Natural killer cell (primary cell): Measurements from ENCODE around the gene TMEM121B. TPM values are rescaled to one million over a fixed set of nuclear protein-coding genes. Genes with fewer than 3 reads are reported as not detected.
A peak's percentile ranks its signal among the peaks of the same experiment; 100 is the strongest.

Experiments used
- ATAC-seq, 3 donors: fragments of 150-1000 bp in 2 of 3; fragments of 200-7000 bp in 1 of 3; cut with Tn5 transposase; 1 replicate in 1 of 3; 2 replicates in 2 of 3; pipeline ENCODE4 v1.10.0; 2021; ENCODE audit warnings: mild to moderate bottlenecking in 2 of 3, moderate library complexity in 2 of 3
- DNase-seq, 2 donors: peaks; one replicate each; pipeline versions ENCODE4 v3.0.0 to v3.0.0-alpha.2; 2013 to 2021; ENCODE audit warnings: mixed read lengths in 1 of 2
- H3K27ac ChIP-seq: one replicate; pipeline ENCODE4 v1.5.1; 2013; ENCODE audit warnings: mild to moderate bottlenecking, low read length
- H3K27me3 ChIP-seq: one replicate; pipeline ENCODE4 v1.6.1; 2013; ENCODE audit warnings: low read length; ENCODE audit not compliant: control insufficient read depth, insufficient read depth
- H3K36me3 ChIP-seq: one replicate; pipeline ENCODE4 v1.6.1; 2013; ENCODE audit warnings: low read length; ENCODE audit not compliant: control insufficient read depth, insufficient read depth
- H3K4me1 ChIP-seq: one replicate; pipeline ENCODE4 v1.6.1; 2013; ENCODE audit warnings: low read length; ENCODE audit not compliant: control insufficient read depth, insufficient read depth
- H3K4me3 ChIP-seq: one replicate; pipeline ENCODE4 v1.5.1; 2013; ENCODE audit warnings: low read length
- H3K9me3 ChIP-seq: one replicate; pipeline ENCODE4 v1.6.1; 2013; ENCODE audit warnings: low read length; ENCODE audit not compliant: control insufficient read depth, insufficient read depth
- H3K27ac Mint-ChIP-seq, 2 donors: one replicate each; pipeline ENCODE4 v1.8.0; 2022; ENCODE audit warnings: mild to moderate bottlenecking in 2 of 2, mixed read lengths in 2 of 2, moderate library complexity in 1 of 2
- H3K27me3 Mint-ChIP-seq, 2 donors: one replicate each; pipeline ENCODE4 v1.8.0; 2022; ENCODE audit warnings: low read depth in 2 of 2, mixed read lengths in 2 of 2
- H3K36me3 Mint-ChIP-seq: one replicate; pipeline ENCODE4 v1.8.0; 2022; ENCODE audit warnings: mixed read lengths
- H3K4me1 Mint-ChIP-seq, 2 donors: one replicate each; pipeline ENCODE4 v1.8.0; 2022; ENCODE audit warnings: mixed read lengths in 2 of 2
- H3K4me3 Mint-ChIP-seq: one replicate; pipeline ENCODE4 v1.8.0; 2022; ENCODE audit warnings: mild to moderate bottlenecking, moderate library complexity, mixed read lengths
- H3K9me3 Mint-ChIP-seq, 2 donors: one replicate each; pipeline ENCODE4 v1.8.0; 2022; ENCODE audit warnings: mixed read lengths in 2 of 2
- WGBS: methylation state at CpG from one replicate; pipeline ENCODE4 v1.1.7; 2013; ENCODE audit warnings: missing lambda C conversion rate; ENCODE audit not compliant: insufficient coverage; 5-methylcytosine and 5-hydroxymethylcytosine counted together
- intact Hi-C: fragments of 100-400 bp; cut with micrococcal nuclease; formaldehyde crosslinking; loops from one replicate; pipeline ENCODE4 v1.14.2; 2022
- total RNA-seq, 4 donors: library from RNA; stranded (reverse); fragments of 120-200 nt in 1 of 4; gene quantifications; one replicate each; pipeline versions ENCODE4 v1.2.3 to v1.2.4, GENCODE V29; 2013 to 2022
- TF ChIP-seq, protein P1 (sequence below): fragments of 200-600 bp; IDR thresholded peaks from one replicate; pipeline ENCODE4 v1.8.0; 2022; ENCODE audit warnings: antibody characterized with exemption

The TMEM121B gene
- total RNA-seq, 3 donors from 2014 or later (not counting 1 experiment from before 2014, with no cell fraction given) = 0.18 to 0.35 TPM; not detected in 1

GRCh38 chr22:17093081-17093480 lies 28.1 kb downstream of the TMEM121B start:
- TF ChIP-seq, protein P1, sequence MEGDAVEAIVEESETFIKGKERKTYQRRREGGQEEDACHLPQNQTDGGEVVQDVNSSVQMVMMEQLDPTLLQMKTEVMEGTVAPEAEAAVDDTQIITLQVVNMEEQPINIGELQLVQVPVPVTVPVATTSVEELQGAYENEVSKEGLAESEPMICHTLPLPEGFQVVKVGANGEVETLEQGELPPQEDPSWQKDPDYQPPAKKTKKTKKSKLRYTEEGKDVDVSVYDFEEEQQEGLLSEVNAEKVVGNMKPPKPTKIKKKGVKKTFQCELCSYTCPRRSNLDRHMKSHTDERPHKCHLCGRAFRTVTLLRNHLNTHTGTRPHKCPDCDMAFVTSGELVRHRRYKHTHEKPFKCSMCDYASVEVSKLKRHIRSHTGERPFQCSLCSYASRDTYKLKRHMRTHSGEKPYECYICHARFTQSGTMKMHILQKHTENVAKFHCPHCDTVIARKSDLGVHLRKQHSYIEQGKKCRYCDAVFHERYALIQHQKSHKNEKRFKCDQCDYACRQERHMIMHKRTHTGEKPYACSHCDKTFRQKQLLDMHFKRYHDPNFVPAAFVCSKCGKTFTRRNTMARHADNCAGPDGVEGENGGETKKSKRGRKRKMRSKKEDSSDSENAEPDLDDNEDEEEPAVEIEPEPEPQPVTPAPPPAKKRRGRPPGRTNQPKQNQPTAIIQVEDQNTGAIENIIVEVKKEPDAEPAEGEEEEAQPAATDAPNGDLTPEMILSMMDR = no peak
- Mint-ChIP-seq H3K4me1 (peaks cover 39 to 40% of the 10 kb centered on the region in 2 donors), H3K36me3 (peaks cover 7% of the 10 kb centered on the region), H3K4me3 (no peak overlapping the region), H3K27me3 (no peaks in the 10 kb centered on the region), H3K9me3 (no peaks in the 10 kb centered on the region), H3K27ac (no peak overlapping the region)
- intact Hi-C loops = no loop called here
- Histone ChIP-seq H3K27ac (no peak overlapping the region), H3K4me1 (peaks cover 42% of the 10 kb centered on the region), H3K27me3 (no peaks in the 10 kb centered on the region), H3K9me3 (no peaks in the 10 kb centered on the region), H3K4me3 (no peak overlapping the region), H3K36me3 (peaks cover 7% of the 10 kb centered on the region)
- ATAC-seq (no peak), DNase-seq (no peak)
- 84% methylated on average over 3 of the region's 3 CpGs for WGBS

- Histone ChIP-seq H3K27ac (no peak overlapping the region), H3K9me3 (no peaks in the 10 kb centered on the region), H3K4me3 (no peak overlapping the region), H3K27me3 (no peaks in the 10 kb centered on the region), H3K4me1 (peaks cover 44% of the 10 kb centered on the region), H3K36me3 (no peaks in the 10 kb centered on the region)
- DNase-seq = no peak
- H3K4me3 Mint-ChIP-seq = no peak overlapping the region
- TF ChIP-seq, protein P1 = no peak
- no peak for ATAC-seq
- WGBS = 100% methylated on average over 1 of the region's 4 CpGs
- H3K27ac Mint-ChIP-seq = no peak overlapping the region
- H3K27me3 Mint-ChIP-seq = no peaks in the 10 kb centered on the region
- H3K36me3 Mint-ChIP-seq = peaks cover 7% of the 10 kb centered on the region
- no peaks in the 10 kb centered on the region for H3K9me3 Mint-ChIP-seq
- H3K4me1 Mint-ChIP-seq = peaks cover 39 to 42% of the 10 kb centered on the region in 2 donors
- intact Hi-C loops = no loop called here
These were observed 29.3 kb downstream of the TMEM121B start for GRCh38 chr22:17091851-17092250.

DNA sequence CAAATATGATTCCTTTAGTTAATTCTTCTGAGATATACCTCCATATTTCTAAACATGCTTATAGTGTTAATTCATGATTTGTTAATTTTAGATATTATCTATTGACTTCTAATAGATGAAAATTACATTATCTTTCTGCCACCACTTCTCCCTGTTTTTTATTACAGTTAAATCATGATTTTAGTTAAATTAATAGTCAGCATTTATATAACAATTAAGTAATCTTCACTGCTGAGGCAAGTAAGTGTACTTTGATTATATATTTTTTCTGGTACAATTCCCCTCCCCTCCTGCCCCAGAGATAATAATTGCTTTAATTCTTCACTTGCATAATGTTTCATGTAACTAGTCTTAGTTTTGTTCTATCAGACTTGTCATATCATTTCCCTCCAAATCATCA lies 30.6 kb downstream of the TMEM121B start:
- Mint-ChIP-seq H3K9me3 (no peaks in the 10 kb centered on the region), H3K27ac (no peak overlapping the region), H3K27me3 (no peaks in the 10 kb centered on the region), H3K4me3 (no peak overlapping the region), H3K36me3 (peaks cover 7% of the 10 kb centered on the region), H3K4me1 (peaks cover 51 to 54% of the 10 kb centered on the region in 2 donors)
- no peaks in the 10 kb centered on the region for H3K36me3 ChIP-seq
- H3K4me3 ChIP-seq = no peak overlapping the region
- no peaks in the 10 kb centered on the region for H3K27me3 ChIP-seq
- intact Hi-C loops = no loop called here
- peaks cover 49% of the 10 kb centered on the region for H3K4me1 ChIP-seq
- ATAC-seq = no peak
- H3K27ac ChIP-seq = no peak overlapping the region
- TF ChIP-seq, protein P1 = no peak
- no peak for DNase-seq
- no peaks in the 10 kb centered on the region for H3K9me3 ChIP-seq

DNA sequence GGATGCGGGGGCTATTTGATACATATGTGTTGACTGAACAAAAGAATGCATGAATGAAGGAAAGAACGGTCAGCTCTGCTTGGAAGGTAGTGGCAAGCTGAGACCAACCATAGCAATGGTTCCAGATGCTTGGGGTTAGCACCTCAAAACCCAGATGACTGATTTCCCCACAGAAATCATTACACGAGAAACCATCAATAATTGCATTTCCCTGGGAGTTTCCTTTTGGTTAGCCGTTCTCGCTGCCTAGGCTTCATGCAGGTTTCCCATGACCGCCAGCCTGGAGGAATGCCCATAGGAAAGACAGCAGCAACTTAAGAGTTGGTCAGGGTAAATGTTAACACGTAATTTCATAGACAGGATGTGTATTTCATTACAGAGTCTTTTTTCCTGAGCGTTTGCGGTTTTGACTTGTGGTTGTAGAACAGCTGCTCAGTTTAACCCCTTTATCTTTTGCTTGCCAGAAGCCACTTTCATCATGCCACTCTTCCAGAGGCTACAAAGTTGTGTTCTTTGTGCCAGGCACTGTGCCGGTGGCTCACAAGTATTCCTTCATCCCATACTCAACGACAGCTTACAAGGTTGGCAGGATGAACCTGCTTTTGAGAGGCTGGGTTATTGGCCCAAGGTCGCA lies 33.5 kb downstream of the TMEM121B start:
- Histone ChIP-seq H3K4me3 (peak overlapping the region; percentile 13), H3K27ac (no peak overlapping the region), H3K4me1 (peaks cover 58% of the 10 kb centered on the region), H3K36me3 (no peaks in the 10 kb centered on the region), H3K27me3 (no peaks in the 10 kb centered on the region), H3K9me3 (no peaks in the 10 kb centered on the region)
- WGBS = 7% methylated on average over 12 of the region's 12 CpGs
- peak overlapping the region; percentile 96 for H3K4me3 Mint-ChIP-seq
- intact Hi-C loops = loop anchor here (10.0 kb wide), 1 partner anchor 687 kb away; the partner anchor contains the start of gene BID
- TF ChIP-seq, protein P1 = no peak
- DNase-seq = peak; percentile 36 to 83
- peaks cover 43 to 62% of the 10 kb centered on the region in 2 donors for H3K4me1 Mint-ChIP-seq
- H3K36me3 Mint-ChIP-seq = peaks cover 3% of the 10 kb centered on the region
- ATAC-seq = peak; percentile 12 to 30 (median 24)
- no peaks in the 10 kb centered on the region for H3K9me3 Mint-ChIP-seq
- peak overlapping the region; percentile 76 to 91 for H3K27ac Mint-ChIP-seq
- no peaks in the 10 kb centered on the region for H3K27me3 Mint-ChIP-seq
